NK-92 (cell line): ENCODE data around the gene LRMDA.

ENCODE experiments used
- DNase-seq: peaks from one replicate; lab custom pipeline; 2025; ENCODE audit not compliant: unreplicated experiment; lab: John Stamatoyannopoulos, UW

LRMDA gene

DNA sequence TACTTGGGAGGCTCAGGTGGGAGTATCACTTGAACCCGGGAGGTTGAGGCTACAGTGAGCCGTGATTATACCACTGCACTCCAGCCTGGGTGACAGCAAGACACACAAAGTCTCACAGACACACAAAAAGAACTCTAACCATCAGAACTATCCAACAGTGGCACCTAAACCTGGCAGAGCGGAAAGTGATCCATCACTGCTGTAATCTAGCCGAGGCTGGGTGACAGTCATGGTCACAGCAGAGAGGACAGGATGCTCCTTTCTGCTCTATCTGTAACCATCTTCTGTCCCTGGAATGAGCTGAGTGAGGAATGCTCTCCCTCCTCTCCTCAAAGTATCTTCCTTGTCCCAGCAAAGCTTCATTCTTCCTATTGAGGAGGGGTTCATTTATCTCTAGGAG lies 656.6 kb downstream of the LRMDA start:
- no peak for DNase-seq

DNA sequence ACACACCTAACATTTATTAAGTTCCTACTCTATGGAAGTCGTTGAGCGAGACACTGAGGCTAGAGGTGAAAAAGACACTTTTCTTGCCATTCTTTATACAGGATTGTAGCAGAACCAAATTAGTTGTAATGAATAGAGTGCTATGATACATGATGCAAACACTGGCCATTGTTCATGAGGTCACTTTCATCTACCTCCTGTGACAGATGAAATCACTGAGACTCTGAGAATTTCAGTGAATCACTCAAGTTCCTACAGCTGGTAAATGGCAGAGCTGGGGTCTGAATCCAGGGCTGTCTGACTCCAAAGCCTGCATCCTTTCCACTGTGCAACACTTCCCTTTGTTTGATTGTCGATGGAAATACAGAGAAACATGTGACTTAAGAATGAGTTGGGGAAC lies 657.6 kb downstream of the LRMDA start:
- DNase-seq: no peak

DNA sequence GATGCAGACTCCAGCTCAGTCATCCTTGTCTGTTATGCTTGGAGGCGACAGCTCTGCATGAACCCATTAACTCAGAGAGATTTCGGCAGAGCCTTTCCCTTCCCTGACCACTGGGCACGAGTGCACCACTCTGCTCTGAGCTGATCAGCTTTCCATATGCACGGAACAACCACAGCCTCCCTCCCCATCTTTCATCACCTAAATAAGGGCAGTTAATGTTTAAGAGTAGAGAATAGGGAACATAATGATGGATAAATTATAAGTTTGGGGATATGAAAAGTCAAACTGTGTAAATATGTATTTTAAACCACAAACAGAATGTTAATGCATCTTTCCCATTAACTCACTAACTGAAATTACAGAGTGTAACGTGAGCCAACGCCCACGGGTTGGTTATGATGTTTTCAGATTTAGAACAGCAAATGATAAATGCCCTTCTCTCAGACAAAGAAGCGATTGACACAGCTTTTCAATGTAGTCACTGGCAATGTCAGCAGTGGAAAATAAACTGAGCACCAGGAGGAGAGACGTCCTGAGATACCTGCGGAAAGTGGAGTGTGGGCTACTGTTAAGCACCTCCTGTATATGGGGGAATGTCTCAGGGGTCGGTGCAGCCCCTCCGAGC lies 658.2 kb downstream of the LRMDA start:
- DNase-seq: no peak

DNA sequence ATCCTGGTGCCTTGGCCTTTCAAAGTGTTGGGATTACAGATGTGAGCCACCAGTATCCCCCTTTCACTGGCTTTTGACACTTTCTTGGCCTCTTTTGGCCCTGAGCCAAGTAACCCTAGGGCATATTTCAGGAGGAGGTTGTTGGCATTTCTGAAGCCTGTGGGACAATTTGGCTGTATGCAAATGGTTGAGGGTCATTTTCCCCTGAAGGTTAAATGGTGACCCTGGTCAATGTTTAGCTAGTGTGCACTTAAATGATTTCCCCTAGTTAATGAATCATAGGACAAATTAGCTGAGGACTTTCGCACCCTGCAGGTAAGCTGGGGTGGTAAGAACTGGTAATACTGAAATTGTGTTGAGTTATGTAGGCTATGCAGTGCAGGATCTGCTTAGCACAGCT lies 660.5 kb downstream of the LRMDA start:
- DNase-seq: no peak

DNA sequence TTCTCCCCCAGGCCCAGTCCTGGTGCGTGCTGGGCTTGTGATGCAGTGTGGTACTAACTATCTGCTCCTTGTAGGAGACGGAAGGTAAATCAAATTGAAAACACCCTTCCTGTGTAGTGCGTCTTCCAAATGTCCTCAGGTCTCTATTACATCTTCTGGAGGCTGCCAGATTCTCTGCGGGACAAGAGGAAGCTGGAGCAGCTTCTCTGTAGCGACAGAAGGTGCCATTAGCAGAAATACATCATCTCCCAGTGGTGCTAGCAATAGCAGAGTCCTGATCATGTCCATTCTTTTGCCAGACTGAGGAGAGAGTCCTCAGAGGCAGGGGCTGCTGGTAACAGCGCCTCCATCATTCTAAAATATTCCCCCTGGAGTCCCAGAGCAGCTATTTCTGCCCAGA lies 675.2 kb downstream of the LRMDA start:
- no peak for DNase-seq

DNA sequence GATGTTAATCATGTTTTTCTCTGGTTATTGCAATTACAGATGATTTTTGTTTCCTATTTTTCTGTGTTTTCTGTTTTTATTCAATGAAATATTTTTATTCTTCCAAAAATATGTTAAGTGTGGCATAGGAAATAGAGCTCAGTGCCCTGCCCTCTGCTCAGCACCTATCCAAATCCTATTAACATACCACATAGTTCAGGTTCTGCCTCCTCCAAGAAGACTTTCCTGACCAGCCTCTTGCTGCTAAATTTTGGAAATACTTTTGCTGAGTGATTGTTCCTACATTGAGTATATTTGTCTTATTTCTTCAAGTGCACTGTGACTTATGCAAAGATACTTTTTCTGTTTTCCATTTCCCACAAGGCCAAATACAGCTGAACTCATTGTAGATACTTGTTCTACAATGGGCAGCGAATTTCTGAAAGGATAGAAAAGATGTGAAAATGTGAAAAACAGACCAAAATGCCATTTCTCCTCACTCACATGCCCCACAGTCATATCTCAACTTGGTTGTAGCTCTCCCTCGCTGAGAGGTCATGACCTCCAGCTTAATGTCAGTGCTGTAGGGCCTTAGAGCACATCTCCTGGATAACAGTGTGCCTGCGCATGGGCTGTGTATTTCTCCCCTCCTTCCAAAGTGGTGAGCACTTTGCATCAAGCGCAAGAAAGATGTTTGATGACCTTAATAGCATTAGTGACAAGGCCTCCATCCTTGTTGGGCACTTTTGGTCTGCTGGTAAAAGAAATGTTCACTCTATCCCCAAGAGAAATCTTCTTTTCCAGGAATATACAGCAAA lies 677.3 kb downstream of the LRMDA start:
- no peak for DNase-seq

DNA sequence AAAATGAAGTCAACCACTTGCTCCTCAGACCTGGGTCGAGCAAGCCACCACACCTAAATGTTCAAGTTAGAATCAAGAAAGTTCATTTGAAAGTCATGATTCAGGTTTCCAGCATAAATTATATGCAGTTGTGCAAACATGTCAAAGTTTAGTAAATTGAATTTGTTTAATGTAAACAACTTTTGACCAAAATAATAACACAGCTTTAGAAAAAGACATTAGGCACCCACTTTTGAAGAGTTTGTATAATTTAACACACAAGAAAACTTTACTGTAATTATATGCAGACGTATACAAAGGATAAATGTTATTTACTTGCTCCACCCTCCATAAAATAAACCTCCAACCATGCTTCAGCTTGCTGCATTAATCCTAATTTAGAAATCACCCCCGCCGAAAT lies 680.0 kb downstream of the LRMDA start:
- DNase-seq: no peak

DNA sequence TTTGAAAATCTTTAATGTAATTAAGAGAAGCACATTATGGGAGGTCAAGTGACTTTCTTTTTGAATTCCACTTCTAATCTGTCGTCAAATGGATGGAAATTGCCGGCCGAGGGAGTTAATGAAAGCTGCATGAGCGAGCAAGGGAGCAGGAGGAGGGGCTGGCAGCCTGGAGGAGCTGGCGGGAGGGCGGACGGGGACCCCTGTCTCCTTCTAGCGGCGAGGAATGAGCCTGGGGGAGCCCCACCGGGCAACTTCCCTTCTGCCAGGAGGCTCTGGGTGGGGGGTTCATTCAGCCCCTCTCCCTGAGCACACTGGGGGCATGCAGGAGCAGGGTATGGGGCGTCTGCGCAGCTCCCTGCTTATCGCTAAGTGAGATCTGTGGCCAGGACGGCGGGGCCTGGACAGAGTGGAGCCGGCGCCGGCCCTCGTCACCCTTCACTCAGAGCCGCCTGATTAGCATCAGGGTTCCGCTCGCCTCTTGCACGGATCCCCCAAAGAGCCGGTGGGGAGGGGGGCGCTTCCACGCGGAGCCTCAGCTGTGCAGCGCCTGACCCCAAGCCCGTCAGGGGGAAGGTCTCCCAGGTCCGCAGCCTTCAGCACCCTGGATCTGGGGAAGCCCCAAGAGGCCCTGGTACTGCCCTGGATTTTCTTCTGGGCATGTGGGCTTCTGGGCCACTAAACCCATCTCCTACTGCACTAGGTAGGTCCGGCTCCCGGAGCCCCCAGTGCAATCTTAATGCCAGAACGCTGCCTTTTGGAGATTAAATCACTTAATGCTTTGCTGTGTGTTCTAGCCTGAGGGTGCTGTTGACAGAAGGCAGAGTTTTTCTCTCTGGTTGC lies 680.8 kb downstream of the LRMDA start:
- DNase-seq: no peak

DNA sequence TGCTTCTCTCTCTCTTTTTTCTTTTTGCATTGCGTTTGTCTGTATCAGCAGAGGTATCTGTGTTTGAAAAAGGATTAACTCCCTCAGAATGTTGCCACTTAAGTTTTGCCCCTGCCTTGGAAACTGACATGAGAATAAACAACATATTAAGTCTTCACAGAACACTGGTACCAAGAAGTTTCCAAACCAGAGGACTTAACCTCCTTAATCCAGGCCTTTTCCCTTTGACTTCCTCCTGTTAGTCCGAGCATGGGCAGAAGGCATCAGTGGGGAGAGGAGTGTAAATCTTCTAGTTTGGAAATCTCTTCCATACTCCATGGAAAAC lies 681.4 kb downstream of the LRMDA start:
- no peak for DNase-seq

DNA sequence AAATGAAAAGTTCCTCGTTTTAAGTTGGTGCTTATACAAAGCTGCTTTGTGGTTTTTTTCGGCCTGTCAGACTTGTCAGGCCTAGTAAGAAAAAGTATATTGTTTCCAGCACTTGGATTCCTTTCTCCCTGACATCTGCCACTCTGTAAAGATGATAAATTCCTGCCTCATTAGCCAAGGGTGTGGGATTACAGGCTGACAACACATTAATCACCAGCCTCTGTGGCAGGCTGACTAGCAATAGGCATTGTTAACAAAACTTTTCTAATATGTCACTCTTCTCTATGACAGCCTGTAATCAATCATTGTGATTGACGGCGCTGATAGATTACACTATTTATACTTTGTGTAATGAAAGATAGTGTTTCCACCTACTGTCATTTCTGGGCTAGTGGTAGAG lies 682.5 kb downstream of the LRMDA start:
- DNase-seq: no peak

DNA sequence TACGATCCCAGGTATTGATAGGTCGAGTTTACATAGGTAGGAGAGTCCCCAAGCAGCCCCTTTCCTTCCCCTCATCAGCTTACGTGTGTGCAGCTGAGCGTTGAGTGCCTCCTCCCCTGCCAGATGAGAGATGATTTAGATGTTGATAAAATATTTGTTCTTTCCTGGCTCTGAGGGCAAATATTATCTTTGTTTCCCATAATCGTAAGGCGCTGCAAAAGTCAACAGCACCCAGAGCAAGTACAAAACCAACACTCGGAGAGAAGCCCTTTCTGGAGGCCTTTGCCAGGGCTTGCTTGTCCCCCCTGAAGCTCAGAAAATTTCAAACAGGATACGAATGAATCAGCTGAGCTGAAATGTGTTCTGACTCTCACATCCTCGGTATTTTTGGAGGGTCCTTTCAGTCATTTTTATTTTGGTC lies 683.2 kb downstream of the LRMDA start:
- no peak for DNase-seq

DNA sequence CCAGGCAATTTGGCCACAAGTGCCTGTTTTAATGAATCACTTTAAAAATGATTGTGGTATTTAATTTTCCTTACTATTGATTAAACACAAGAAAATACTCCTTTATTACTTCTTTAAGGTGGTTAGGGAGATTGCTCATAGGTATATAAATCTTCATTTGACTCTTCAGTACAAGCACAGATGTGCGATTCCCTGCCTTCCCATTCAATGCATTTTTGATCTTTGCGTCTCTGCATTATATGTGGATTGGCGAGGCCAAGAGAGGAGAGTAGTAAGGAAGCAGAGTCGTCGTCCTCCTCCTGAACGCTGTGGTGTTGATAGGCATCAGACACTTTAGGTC lies 683.7 kb downstream of the LRMDA start:
- no peak for DNase-seq

DNA sequence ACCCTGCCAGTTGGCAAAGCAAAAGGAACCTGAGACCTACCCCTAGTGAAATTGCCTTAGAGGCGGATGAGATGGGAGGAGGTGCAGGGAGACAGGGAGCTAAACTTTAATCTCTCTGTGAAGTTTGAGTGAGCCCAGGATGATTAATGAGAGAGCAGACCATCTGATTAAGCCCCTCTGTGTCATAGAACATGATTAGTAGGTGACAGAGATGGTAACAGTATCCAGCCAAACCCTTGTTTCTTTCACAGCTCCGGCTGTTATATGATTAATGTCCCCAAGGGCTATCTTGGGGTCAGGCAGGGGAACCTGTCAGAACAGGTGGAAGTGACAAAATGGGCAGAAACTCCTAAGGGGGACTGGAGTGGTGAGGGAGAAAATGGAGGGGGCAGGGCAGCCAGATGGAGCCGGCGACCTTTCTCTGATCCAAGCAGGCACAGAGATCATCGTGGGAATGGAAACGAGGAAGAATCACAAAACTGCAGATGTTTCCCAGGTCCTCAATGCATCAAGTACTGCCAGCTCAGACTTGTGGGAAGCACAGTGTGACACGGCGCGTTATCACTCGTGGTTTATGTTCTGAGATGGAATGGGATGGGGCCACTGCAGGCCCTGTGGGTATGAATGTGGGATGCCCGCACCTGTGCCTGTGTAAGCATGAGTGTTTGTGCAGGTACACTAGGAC lies 684.2 kb downstream of the LRMDA start:
- DNase-seq: no peak

DNA sequence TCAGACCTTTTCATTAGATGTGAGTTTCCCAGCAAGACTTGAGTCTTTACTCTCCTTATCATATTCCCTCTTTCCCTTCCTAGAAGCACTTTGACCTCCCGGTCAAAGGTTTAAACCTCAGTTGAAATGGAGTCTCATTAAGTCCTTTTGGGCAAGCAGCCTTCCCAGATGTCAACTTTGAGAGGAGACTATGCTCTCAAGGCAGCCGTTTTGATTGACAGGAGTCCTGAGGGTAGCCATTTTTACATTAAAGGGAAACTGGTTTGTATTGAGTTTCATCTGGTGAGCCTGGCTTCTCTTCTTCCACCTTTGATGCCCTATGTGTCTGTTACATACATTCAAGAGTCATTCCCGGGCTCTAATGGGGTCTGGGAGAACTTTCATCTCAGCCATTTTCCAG lies 685.1 kb downstream of the LRMDA start:
- DNase-seq: no peak

DNA sequence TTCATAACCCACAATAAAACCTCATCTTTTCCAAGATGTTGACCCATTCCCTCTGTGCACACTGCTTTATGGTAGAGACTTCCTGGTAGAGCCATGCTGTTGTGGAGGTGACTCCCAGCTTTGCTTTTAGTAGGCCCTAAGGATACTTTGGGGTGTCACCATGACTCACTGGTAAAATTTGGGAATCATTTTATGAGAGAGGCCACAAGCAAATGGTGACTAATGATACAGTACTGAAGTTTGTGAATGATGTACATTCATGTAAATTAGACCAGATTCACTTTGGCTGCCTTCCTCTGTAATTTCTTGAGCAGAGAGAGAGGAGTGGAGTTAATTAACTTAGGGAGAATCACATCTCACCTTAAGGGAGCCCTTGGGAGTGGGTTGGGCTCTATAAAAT lies 686.5 kb downstream of the LRMDA start:
- DNase-seq: no peak

DNA sequence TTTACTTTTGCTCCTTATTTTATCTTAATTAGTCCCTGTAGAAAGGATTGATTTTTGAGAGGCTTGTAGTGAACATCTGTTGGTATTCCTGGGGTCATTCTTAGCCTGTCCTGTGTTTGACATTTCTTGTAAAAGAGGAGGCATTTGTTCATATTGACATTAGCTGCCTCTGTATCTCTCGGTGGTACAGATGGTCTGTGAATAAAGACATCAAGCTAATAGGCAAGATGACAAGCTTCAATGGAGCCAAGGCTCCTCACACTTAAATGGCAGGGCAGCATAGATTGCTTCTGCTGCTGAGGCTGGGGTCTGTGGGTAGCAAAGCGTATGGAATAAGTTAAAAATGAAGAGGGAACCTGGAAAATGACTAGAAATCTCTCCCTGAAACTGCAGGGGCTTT lies 687.6 kb downstream of the LRMDA start:
- no peak for DNase-seq

DNA sequence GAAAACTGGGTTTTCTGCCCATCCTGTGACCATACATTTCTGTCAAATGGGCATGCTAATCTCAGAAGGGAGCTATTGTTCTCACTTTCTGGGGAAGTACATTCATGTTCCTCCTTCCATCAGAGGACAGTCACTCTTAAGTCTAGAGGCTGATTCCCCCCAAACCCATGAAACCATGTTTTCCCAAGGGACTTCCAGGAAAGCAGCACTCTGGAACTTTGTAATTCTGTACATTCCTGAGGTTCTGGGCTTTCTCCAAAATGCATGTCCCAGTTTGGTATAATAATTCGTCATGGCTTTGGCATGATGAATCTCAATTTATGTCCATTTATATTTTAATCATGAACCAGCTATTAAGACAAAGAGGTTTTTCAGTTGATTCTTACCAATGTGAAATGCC lies 688.1 kb downstream of the LRMDA start:
- no peak for DNase-seq

DNA sequence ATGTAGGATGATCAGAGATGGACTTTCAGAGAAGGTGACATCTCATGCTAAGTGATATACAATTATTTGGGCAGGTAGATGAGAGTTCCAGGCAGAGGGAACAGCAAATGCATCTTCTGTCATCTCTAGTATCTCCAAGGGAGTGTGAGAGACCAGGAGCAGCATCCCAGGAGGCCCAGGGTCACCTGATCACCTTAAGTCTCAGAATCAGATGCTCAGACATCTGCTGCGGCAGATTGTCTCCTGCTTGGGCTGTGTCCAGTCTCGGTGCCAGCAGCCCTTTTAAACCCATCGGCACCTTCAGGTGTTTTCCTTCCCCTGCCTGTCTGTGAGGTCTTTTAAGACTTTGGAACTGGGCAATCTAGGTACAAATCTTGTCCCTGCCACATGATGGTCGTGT lies 690.6 kb downstream of the LRMDA start:
- DNase-seq: no peak

DNA sequence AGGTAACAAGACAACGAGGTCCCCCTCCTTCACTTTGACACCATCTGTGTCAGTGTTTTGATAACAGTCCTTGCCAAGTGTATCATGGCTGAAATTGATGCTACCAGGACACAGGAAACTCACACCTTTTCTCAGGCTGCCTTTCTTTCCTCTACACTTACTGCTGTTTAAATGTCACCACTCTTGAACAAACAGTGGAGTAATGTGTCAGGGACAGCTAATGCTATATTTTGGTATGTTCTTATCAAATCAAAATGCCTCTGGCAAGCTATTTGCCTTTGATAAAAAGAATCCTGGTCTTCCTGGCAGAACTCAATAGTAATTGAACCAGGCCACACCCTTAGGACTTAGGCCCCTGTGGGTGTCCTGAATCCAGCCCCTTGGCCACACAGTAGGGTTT lies 692.9 kb downstream of the LRMDA start:
- DNase-seq: no peak

DNA sequence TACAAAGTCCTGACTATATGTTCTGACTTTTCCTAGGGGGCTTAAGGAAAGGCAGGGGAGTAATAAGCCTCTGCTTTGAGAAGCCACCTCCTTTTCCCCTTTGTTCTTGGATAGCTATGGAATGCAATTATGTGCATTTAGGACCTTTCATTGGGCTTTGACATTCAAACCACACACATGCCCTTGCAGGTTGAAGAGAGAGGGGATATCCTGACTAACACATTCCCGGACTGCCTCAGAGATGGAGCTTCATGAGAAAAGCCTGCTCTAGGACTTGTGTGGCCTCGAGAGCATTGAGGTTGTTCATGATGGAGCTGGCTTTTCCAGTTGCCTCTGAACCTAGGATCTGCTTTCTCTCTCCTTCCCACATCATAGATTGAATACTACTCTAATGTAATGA lies 694.5 kb downstream of the LRMDA start:
- no peak for DNase-seq

DNA sequence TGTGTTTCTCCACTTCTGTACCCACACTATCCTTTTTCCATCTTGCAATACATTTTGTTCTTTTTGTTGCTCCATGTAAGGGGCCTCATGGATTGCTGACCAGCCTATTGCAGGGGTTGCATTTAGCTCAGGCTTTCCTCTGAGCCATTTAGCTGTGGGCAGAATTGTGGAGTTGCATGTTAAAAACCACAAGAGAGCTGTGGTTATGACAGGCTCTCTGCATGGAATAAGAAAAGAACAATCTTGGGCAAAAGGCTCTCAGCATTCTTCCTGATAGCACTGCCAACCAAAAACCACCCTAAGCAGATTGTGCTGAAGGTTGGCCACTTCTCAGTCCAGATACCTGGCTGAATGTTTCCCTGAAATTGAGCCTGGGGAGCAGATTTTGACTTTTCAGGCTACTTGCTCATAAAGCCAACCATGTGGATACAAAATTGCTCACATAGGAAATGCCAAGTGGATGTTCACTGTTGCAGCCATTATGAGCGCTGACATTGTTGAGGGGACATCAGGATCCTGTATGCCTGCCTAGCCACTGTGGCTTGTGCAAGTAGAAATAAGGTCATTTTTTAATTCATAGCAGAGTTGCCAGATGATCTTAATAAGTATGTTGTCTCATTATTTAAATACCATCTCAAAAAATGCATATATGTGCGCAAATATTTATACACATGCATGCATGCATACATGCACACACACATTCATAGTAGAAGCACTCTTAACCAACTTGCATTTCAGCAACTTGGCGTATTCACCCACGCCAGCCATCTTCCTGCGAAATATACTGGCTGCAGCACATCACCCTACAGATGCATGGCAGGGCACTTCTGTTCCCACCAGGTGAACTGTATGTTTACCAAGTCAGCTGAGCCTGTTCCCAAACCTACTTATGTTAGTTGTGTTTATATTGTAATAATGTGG lies 695.4 kb downstream of the LRMDA start:
- DNase-seq: no peak
